ENCODE results near the gene TENT5A.

TENT5A gene

DNA sequence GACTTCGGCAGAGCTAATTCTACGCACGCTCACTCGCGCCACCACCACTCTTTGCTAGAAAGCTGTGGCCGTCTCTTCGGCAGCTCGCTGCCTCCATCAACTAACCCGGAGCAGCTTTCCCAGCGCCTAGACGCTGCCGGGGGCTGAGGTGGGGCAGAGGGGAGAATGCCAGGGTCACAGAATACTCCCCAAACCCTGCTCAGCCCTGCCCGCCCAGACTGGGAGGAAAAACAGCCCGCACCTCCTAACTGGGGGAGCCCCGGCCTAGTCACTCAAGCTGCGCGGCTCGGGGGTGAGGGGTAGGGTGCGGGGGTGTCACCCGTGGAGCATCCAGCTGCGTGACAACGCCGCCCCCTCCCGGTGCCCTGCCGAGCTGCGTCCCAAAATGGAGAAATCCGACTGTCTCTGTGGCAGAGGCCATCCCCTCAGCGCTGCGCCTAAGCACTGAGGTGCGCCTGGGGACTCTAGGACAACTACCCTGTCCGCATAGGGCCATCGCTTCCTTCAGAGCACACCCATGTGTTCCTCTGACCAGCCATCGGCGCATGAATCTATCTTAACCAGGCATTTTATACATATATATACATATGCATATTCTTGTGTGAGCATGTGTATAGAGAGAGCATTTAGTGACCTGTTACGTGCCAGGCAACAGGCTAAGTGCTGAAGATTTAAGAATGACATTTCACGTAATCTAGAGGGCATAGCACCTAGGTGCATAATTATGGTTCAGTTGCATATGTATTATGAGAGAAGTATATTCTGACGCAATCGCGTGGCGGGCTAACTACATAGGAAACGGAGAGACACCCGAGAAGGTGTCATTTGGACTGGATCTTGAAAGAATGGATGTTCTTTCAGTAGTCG is 1.5 kb upstream of the TENT5A start:
- Histone ChIP-seq H3K4me3 (replicated peaks; ENCODE audit: low read depth, low read length) (peak overlapping the region; percentile 81), H3K36me3 (ENCODE audit: control insufficient read depth, insufficient read depth, low read length) (no peaks in the 10 kb centered on the region), H3K27me3 (replicated peaks; ENCODE audit: control insufficient read depth, insufficient read depth, low read length) (no peaks in the 10 kb centered on the region)
- TF ChIP-seq, protein P1, sequence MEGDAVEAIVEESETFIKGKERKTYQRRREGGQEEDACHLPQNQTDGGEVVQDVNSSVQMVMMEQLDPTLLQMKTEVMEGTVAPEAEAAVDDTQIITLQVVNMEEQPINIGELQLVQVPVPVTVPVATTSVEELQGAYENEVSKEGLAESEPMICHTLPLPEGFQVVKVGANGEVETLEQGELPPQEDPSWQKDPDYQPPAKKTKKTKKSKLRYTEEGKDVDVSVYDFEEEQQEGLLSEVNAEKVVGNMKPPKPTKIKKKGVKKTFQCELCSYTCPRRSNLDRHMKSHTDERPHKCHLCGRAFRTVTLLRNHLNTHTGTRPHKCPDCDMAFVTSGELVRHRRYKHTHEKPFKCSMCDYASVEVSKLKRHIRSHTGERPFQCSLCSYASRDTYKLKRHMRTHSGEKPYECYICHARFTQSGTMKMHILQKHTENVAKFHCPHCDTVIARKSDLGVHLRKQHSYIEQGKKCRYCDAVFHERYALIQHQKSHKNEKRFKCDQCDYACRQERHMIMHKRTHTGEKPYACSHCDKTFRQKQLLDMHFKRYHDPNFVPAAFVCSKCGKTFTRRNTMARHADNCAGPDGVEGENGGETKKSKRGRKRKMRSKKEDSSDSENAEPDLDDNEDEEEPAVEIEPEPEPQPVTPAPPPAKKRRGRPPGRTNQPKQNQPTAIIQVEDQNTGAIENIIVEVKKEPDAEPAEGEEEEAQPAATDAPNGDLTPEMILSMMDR (IDR thresholded peaks at IDR 0.05; ENCODE audit: insufficient read depth, low read length, poor library complexity, severe bottlenecking), result peak; percentile 79
- DNase-seq (ENCODE audit: extremely low read depth, insufficient read length), result peak; percentile 68

DNA sequence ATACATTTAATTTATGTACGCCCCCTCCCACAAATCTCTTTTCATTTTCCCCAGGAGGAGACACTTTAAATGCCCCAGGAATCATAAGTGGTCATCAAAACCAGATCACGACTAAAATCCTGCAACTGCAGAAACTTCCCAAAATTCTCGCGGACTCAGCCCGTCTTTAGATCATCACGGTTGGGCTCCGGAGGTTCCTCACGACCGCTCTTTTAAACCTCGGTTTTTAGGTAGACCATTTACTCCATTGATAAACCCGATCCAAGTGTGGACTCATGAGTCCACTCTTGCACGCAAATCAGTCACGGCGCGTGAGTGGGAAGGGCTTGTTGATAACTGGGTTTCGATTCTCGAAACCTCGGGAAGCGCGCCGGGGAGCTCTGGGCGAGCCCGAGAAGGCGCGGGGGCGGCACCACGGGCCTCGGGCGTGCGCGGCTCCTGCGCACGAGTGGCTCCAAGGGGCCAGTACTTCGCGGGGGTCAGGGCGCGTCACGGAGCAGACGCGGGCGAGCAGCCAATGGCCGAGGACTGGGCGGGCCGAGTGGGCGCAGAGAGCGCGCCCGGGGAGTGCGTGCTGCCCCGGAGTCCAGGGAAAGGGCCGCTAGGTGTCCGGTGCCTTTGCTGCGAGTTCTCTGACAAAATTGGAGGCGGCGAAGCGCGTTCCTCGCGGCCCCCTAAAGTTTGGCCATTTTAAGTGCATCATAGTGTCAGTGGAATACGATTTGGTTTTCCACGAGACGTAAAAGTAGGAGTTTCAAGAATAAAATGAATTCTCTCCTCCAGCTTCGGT is 635 bp upstream of the TENT5A start:
- TF ChIP-seq, protein P1 (IDR thresholded peaks at IDR 0.05; ENCODE audit: insufficient read depth, low read length, poor library complexity, severe bottlenecking), result no peak
- H3K27me3 ChIP-seq (replicated peaks; ENCODE audit: control insufficient read depth, insufficient read depth, low read length), result no peaks in the 10 kb centered on the region
- H3K4me3 ChIP-seq (replicated peaks; ENCODE audit: low read depth, low read length), result peak overlapping the region; percentile 81
- no peaks in the 10 kb centered on the region for H3K36me3 ChIP-seq (ENCODE audit: control insufficient read depth, insufficient read depth, low read length)
- peak; percentile 64 for DNase-seq (ENCODE audit: extremely low read depth, insufficient read length)

GRCh38 chr6:81751388-81752083 is 945 bp downstream of the TENT5A start:
- H3K27me3 ChIP-seq (replicated peaks; ENCODE audit: control insufficient read depth, insufficient read depth, low read length), result no peaks in the 10 kb centered on the region
- H3K4me3 ChIP-seq (replicated peaks; ENCODE audit: low read depth, low read length), result peak overlapping the region; percentile 81
- DNase-seq (ENCODE audit: extremely low read depth, insufficient read length), result peak; percentile 13
- H3K36me3 ChIP-seq (ENCODE audit: control insufficient read depth, insufficient read depth, low read length), result no peaks in the 10 kb centered on the region
- TF ChIP-seq, protein P1 (IDR thresholded peaks at IDR 0.05; ENCODE audit: insufficient read depth, low read length, poor library complexity, severe bottlenecking), result no peak

DNA sequence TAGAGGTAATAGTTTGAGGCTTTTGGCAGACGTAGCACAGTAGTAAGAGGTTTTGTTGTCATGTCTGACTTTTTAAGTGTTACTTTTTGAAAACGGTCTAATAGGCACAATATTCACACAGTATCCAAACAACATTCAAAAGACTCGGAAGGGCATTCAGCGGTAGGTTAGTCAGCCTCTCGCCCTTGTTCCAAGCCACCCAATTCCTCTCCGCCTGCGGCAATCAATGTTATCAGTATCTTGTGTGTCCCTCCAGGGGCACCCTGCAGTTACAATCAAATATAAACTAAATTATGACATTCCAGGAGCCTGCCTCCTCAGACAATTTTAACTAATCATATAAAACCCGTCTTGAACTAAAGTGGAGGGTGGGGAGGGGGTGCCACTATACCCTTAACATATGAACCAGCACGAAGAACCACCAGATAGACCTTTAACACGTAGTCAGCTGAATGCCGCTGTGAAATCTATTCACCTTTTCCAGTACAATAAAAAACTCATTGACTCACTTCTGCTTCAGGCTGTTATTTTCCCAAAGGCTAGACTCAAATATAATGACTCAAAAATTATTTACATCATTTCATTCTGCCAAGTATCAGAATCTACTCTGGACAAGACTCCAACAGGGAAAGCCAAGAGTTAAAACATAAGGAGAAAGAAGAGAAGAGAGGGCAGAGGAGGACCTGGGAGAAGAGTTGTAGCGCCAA is 1.6 kb downstream of the TENT5A start:
- Histone ChIP-seq H3K36me3 (ENCODE audit: control insufficient read depth, insufficient read depth, low read length) (no peaks in the 10 kb centered on the region), H3K27me3 (replicated peaks; ENCODE audit: control insufficient read depth, insufficient read depth, low read length) (no peaks in the 10 kb centered on the region), H3K4me3 (replicated peaks; ENCODE audit: low read depth, low read length) (peak overlapping the region; percentile 81)
- no peak for DNase-seq (ENCODE audit: extremely low read depth, insufficient read length)
- TF ChIP-seq, protein P1 (IDR thresholded peaks at IDR 0.05; ENCODE audit: insufficient read depth, low read length, poor library complexity, severe bottlenecking), result no peak

GRCh38 chr6:81750200-81750599 is 2.3 kb downstream of the TENT5A start:
- no peaks in the 10 kb centered on the region for H3K36me3 ChIP-seq (ENCODE audit: control insufficient read depth, insufficient read depth, low read length)
- DNase-seq (ENCODE audit: extremely low read depth, insufficient read length), result no peak
- H3K4me3 ChIP-seq (replicated peaks; ENCODE audit: low read depth, low read length), result peak overlapping the region; percentile 81; the same call in 1 of the 2 replicates
- no peaks in the 10 kb centered on the region for H3K27me3 ChIP-seq (replicated peaks; ENCODE audit: control insufficient read depth, insufficient read depth, low read length)
- TF ChIP-seq, protein P1 (IDR thresholded peaks at IDR 0.05; ENCODE audit: insufficient read depth, low read length, poor library complexity, severe bottlenecking), result no peak

All from GM06990 (cell line).